ENCODE measurements around the gene POU3F1. TPM values are rescaled to one million over a fixed set of nuclear protein-coding genes. Genes with fewer than 3 reads are reported as not detected.

Gene POU3F1
- total RNA-seq, 2 donors from 2014 or later = 0.20 to 0.46 TPM

DNA sequence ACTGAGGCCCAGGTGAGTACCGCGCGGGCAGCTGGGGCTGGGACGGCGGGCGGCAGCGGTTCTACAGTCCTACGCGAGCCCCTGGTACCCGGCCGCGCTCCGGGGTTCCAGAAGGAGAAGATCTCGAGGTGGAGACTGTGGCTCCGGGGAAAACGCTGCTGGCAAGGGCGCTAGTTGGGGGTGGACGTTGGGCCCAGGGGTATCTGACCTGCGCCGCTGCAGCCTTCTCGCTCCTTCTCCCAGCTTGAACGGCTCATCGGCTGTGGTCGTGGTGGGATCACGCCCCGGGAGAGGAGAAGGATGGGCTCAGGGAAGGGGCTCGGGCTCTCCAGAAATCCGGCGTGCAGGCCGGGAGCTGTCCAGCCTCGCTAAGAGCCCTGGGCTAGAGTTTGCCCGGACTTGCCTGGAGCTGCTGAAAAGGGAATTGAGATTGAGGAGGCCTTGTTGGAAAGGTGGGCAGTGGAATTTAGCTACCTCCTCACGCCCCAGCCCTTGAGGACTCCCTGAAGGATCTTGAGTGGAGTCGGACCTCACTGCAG is 1.1 kb upstream of the POU3F1 start:
- peak overlapping the region; percentile 60 for H3K4me3 ChIP-seq (ENCODE audit: low read length)
- no peaks in the 10 kb centered on the region for H3K9me3 ChIP-seq (ENCODE audit: control insufficient read depth, low read length)
- Mint-ChIP-seq H3K36me3 (ENCODE audit: low read depth) (no peaks in the 10 kb centered on the region), H3K27me3 (ENCODE audit: insufficient read depth) (peaks cover 71% of the 10 kb centered on the region), H3K4me3 (peak overlapping the region; percentile 52), H3K27ac (no peak overlapping the region), H3K4me1 (peaks cover 2% of the 10 kb centered on the region), H3K9me3 (no peaks in the 10 kb centered on the region)
- H3K27ac ChIP-seq (ENCODE audit: low read depth, low read length) = no peak overlapping the region
- TF ChIP-seq, protein P1, sequence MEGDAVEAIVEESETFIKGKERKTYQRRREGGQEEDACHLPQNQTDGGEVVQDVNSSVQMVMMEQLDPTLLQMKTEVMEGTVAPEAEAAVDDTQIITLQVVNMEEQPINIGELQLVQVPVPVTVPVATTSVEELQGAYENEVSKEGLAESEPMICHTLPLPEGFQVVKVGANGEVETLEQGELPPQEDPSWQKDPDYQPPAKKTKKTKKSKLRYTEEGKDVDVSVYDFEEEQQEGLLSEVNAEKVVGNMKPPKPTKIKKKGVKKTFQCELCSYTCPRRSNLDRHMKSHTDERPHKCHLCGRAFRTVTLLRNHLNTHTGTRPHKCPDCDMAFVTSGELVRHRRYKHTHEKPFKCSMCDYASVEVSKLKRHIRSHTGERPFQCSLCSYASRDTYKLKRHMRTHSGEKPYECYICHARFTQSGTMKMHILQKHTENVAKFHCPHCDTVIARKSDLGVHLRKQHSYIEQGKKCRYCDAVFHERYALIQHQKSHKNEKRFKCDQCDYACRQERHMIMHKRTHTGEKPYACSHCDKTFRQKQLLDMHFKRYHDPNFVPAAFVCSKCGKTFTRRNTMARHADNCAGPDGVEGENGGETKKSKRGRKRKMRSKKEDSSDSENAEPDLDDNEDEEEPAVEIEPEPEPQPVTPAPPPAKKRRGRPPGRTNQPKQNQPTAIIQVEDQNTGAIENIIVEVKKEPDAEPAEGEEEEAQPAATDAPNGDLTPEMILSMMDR (conservative IDR thresholded peaks at IDR 0.05) = no peak
- no peaks in the 10 kb centered on the region for H3K4me1 ChIP-seq (ENCODE audit: control insufficient read depth, insufficient read depth, low read length)
- no peaks in the 10 kb centered on the region for H3K36me3 ChIP-seq (ENCODE audit: control insufficient read depth, insufficient read depth, low read length)
- DNase-seq = peak; percentile 89
- peaks cover 66% of the 10 kb centered on the region for H3K27me3 ChIP-seq (ENCODE audit: control insufficient read depth, insufficient read depth, low read length, poor library complexity, severe bottlenecking)
- no peak overlapping the region for H3K9ac ChIP-seq (ENCODE audit: extremely low read depth, low read length, poor library complexity, severe bottlenecking)
- WGBS, 2 experiments (ENCODE audit: insufficient coverage in 1 of 2, insufficient read length in 1 of 2) = 6 to 15% methylated on average over 8 to 34 of the region's 34 CpGs

DNA sequence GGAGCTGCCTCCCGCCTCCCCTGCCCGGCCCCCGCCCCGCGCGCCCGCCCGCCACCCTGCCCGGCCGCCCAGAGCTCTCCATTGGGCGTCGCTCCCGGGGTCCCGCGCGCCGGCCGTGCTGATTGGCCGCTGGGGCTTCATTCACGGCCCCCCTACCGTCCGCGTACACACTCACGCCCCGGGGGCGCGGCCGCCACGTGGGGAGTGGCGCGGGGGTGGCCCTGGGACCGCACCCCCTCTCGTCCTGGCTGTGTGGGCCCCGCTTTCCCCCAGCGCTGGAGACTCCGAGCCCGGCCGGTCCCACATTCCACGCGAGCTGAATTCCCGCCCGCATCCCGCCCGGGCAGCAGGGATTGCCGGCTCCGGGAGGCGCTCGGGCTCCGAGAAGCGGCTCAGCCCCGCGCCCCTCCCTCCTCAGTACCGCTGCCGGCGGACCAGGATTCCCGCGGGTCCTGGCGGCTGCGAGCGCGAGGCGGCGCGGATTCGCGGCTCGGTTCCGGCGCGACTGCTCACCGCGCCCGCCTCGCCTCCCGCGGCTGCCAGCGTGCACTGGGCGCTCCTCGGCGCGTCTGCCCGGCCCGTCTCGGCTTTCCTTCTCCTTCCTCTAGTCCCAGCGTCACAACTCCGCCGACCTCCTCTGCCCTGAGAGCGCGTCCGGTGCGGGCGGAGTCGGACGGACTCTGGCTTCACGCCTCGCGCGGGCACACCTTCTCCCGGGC is 450 bp upstream of the POU3F1 start:
- peak overlapping the region; percentile 52 for H3K4me3 Mint-ChIP-seq
- Histone ChIP-seq H3K9me3 (ENCODE audit: control insufficient read depth, low read length) (no peaks in the 10 kb centered on the region), H3K27me3 (ENCODE audit: control insufficient read depth, insufficient read depth, low read length, poor library complexity, severe bottlenecking) (peaks cover 73% of the 10 kb centered on the region), H3K9ac (ENCODE audit: extremely low read depth, low read length, poor library complexity, severe bottlenecking) (no peak overlapping the region), H3K4me1 (ENCODE audit: control insufficient read depth, insufficient read depth, low read length) (no peaks in the 10 kb centered on the region), H3K36me3 (ENCODE audit: control insufficient read depth, insufficient read depth, low read length) (no peaks in the 10 kb centered on the region), H3K27ac (ENCODE audit: low read depth, low read length) (no peak overlapping the region), H3K4me3 (ENCODE audit: low read length) (peak overlapping the region; percentile 60)
- peak; percentile 95 for DNase-seq
- H3K9me3 Mint-ChIP-seq = no peaks in the 10 kb centered on the region
- H3K27ac Mint-ChIP-seq = no peak overlapping the region
- TF ChIP-seq, protein P1 (conservative IDR thresholded peaks at IDR 0.05) = no peak
- 0% methylated on average over 9 to 99 of the region's 99 CpGs for WGBS, 2 experiments (ENCODE audit: insufficient coverage in 1 of 2, insufficient read length in 1 of 2)
- no peaks in the 10 kb centered on the region for H3K36me3 Mint-ChIP-seq (ENCODE audit: low read depth)
- no peaks in the 10 kb centered on the region for H3K4me1 Mint-ChIP-seq
- peaks cover 74% of the 10 kb centered on the region for H3K27me3 Mint-ChIP-seq (ENCODE audit: insufficient read depth)

DNA sequence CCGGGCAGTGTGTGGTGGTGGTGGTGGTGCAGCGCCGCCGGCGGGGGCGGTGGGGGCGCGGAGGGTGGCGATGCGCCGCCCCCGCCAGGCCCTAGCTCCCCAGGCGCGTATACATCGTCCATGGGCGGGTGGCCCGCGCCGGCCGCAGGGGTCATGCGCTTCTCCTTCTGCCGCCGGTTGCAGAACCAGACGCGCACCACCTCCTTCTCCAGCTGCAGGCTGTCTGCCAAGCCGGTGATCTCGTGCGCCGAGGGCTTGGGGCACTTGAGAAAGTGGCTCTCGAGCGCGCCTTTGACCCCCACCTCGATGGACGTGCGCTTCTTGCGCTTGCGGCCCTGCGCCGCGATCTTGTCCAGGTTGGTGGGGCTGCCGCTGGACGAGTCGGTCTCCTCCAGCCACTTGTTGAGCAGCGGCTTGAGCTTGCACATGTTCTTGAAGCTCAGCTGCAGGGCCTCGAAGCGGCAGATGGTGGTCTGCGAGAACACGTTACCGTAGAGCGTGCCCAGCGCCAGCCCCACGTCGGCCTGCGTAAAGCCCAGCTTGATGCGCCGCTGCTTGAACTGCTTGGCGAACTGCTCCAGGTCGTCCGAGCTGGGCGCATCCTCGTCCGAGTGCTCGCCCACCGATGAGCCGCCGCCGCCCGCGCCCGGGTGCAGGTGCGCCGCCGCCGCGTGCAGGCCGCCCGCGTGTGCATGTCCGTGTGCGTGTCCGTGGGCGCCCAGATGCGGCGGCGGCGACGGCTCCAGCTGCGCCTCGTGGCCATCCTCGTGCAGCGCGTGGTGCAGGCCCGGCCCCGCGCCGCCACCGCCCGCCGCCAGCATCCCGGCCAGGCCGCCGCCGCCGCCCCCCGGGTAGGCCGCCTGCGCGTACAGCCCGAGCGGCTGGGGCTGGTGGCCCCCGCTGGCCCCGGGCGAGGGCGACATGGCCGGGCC is 926 bp downstream of the POU3F1 start:
- H3K9ac ChIP-seq (ENCODE audit: extremely low read depth, low read length, poor library complexity, severe bottlenecking) = no peak overlapping the region
- H3K36me3 Mint-ChIP-seq (ENCODE audit: low read depth) = no peaks in the 10 kb centered on the region
- peak; percentile 85 for DNase-seq
- H3K27ac Mint-ChIP-seq = no peak overlapping the region
- peaks cover 80% of the 10 kb centered on the region for H3K27me3 Mint-ChIP-seq (ENCODE audit: insufficient read depth)
- H3K9me3 ChIP-seq (ENCODE audit: control insufficient read depth, low read length) = no peaks in the 10 kb centered on the region
- TF ChIP-seq, protein P1 (conservative IDR thresholded peaks at IDR 0.05) = no peak
- H3K27me3 ChIP-seq (ENCODE audit: control insufficient read depth, insufficient read depth, low read length, poor library complexity, severe bottlenecking) = peaks cover 85% of the 10 kb centered on the region
- peak overlapping the region; percentile 42 for H3K4me3 Mint-ChIP-seq
- H3K4me1 ChIP-seq (ENCODE audit: control insufficient read depth, insufficient read depth, low read length) = no peaks in the 10 kb centered on the region
- H3K4me3 ChIP-seq (ENCODE audit: low read length) = no peak overlapping the region
- 2 to 3% methylated on average over 24 to 109 of the region's 115 CpGs for whole genome bisulfite sequencing, 2 experiments (ENCODE audit: insufficient coverage in 1 of 2, insufficient read length in 1 of 2)
- no peaks in the 10 kb centered on the region for H3K9me3 Mint-ChIP-seq
- no peak overlapping the region for H3K27ac ChIP-seq (ENCODE audit: low read depth, low read length)
- H3K4me1 Mint-ChIP-seq = no peaks in the 10 kb centered on the region
- H3K36me3 ChIP-seq (ENCODE audit: control insufficient read depth, insufficient read depth, low read length) = no peaks in the 10 kb centered on the region
